T47D (cell line): ENCODE data around the gene FAM98C.

ENCODE experiments used
- DNase-seq, 2 experiments: peaks; one replicate each; pipeline versions ENCODE4 v3.0.0 to v3.0.0-alpha.2; 2011 to 2012; ENCODE audit warnings: low read depth in 1 of 2, low spot score in 1 of 2
- JUND ChIP-seq: IDR thresholded peaks from 2 replicates; pipeline ENCODE4 v1.6.1; 2012; ENCODE audit warnings: low read depth
- in situ Hi-C: cut with HindIII; loops from 2 replicates; pipeline ENCODE4 v1.10.0; 2016; ENCODE audit warnings: low sequenced_read_pairs, low pct_unique_long_range_greater_than_20kb

The FAM98C gene

GRCh38 chr19:38384209-38385027 lies 18.5 kb upstream of the FAM98C start:
- DNase-seq, result peak in 1 of 2 experiments; percentile 54
- no peak for TF ChIP-seq JUND
- in situ Hi-C loops, result no loop called here

- DNase-seq, result no peak
- in situ Hi-C loops, result no loop called here
Measured at GRCh38 chr19:38385057-38385803, 17.7 kb upstream of the FAM98C start.

GRCh38 chr19:38385804-38386257 lies 17.1 kb upstream of the FAM98C start:
- no peak for DNase-seq
- no peak for TF ChIP-seq JUND
- in situ Hi-C loops, result no loop called here

More at GRCh38 chr19:38385057-38385803, 17.7 kb upstream of the FAM98C start:
- no peak for TF ChIP-seq JUND

- no peak for TF ChIP-seq JUND
- in situ Hi-C loops, result no loop called here
- DNase-seq, result no peak
Measured at GRCh38 chr19:38386300-38386970, 16.5 kb upstream of the FAM98C start.

- no peak for DNase-seq
- in situ Hi-C loops, result no loop called here
Measured at GRCh38 chr19:38386971-38387549, 15.8 kb upstream of the FAM98C start.

GRCh38 chr19:38387550-38388348 lies 15.1 kb upstream of the FAM98C start, which contains the start of gene GGN:
Gene GGN (minus strand): TSS chr19:38388034. CDS start chr19:38387261, 773 bp downstream.
- in situ Hi-C loops, result no loop called here
- peak; percentile 96 to 97 for DNase-seq
- no peak for TF ChIP-seq JUND

More at GRCh38 chr19:38386971-38387549, 15.8 kb upstream of the FAM98C start:
- no peak for TF ChIP-seq JUND

- no peak for TF ChIP-seq JUND
- in situ Hi-C loops, result no loop called here
- DNase-seq, result peak; percentile 58 to 75
Measured at GRCh38 chr19:38388349-38389100, 14.4 kb upstream of the FAM98C start, which contains the start of gene SPRED3. Gene SPRED3 (plus strand): TSS chr19:38388697. CDS start chr19:38390303, 1,606 bp downstream.

- in situ Hi-C loops, result no loop called here
- DNase-seq, result no peak
- TF ChIP-seq JUND, result no peak
Measured at GRCh38 chr19:38389101-38389925, 13.6 kb upstream of the FAM98C start.

- TF ChIP-seq JUND, result no peak
- in situ Hi-C loops, result no loop called here
- DNase-seq, result no peak
Measured at GRCh38 chr19:38389957-38390924, 12.7 kb upstream of the FAM98C start.
